ENCODE measurements around the gene YPEL3.

YPEL3 gene

DNA sequence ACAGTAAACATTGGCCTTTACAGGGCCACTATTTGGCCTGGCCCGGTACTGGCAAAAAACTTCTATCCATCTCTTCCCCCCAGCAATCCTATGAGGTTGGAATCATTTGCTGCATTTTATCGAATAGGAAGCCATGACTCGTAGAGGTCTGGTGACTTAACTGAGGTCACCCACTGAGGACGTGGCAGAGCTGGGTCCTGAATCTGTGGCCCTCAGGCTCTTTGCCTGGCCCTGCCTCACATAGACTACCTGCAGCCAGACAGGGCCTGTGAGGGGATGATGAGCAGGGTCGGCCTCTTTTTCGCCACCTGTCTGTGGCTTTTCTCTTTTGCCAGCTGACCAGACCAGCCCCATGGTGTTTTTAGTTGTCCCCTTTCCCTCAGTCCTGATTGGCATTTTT, 18.4 kb downstream of the YPEL3 start:
- H3K27me3 ChIP-seq (replicated peaks; ENCODE audit: control insufficient read depth, insufficient read depth, low read length): no peaks in the 10 kb centered on the region
- H3K4me3 ChIP-seq (ENCODE audit: low read length): peak overlapping the region; percentile 96
- H3K9me3 ChIP-seq (ENCODE audit: control insufficient read depth, low read length): no peaks in the 10 kb centered on the region
- peak overlapping the region; percentile 96 for H3K9ac ChIP-seq (ENCODE audit: low read length)
- H3K36me3 ChIP-seq (ENCODE audit: control insufficient read depth, insufficient read depth, low read length, severe bottlenecking): peaks cover 45% of the 10 kb centered on the region
- no peak for DNase-seq (ENCODE audit: low read depth)
- peaks cover 26% of the 10 kb centered on the region for H3K4me1 ChIP-seq (ENCODE audit: control insufficient read depth, insufficient read depth, low read length)

DNA sequence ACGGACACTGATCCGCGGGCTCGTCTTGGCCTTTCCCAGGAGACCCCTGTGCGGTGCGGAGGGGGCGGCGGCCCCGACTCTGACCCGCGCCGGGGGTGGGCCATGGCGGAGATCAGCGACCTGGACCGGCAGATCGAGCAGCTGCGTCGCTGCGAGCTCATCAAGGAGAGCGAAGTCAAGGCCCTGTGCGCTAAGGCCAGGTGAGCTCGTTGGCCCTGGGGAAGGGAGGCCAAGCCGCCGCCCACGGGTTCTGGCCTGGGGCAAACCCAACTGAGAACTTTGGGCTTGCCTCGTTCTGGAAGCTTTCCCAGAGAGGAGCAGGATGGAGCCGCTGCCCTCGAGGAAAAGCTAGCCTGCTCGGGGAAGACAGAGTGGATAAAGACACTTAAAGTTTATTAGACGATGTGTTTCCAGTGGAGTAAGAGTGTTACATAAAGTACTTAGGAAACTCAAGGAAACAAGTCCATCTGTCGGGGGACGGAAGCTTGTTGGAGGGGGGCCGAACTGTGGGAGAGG, 19.7 kb downstream of the YPEL3 start:
- DNase-seq (ENCODE audit: low read depth): peak; percentile 57
- peaks cover 26% of the 10 kb centered on the region for H3K4me1 ChIP-seq (ENCODE audit: control insufficient read depth, insufficient read depth, low read length)
- no peaks in the 10 kb centered on the region for H3K9me3 ChIP-seq (ENCODE audit: control insufficient read depth, low read length)
- H3K27me3 ChIP-seq (replicated peaks; ENCODE audit: control insufficient read depth, insufficient read depth, low read length): no peaks in the 10 kb centered on the region
- H3K9ac ChIP-seq (ENCODE audit: low read length): peak overlapping the region; percentile 96
- peak overlapping the region; percentile 96 for H3K4me3 ChIP-seq (ENCODE audit: low read length)
- peaks cover 48% of the 10 kb centered on the region for H3K36me3 ChIP-seq (ENCODE audit: control insufficient read depth, insufficient read depth, low read length, severe bottlenecking)

DNA sequence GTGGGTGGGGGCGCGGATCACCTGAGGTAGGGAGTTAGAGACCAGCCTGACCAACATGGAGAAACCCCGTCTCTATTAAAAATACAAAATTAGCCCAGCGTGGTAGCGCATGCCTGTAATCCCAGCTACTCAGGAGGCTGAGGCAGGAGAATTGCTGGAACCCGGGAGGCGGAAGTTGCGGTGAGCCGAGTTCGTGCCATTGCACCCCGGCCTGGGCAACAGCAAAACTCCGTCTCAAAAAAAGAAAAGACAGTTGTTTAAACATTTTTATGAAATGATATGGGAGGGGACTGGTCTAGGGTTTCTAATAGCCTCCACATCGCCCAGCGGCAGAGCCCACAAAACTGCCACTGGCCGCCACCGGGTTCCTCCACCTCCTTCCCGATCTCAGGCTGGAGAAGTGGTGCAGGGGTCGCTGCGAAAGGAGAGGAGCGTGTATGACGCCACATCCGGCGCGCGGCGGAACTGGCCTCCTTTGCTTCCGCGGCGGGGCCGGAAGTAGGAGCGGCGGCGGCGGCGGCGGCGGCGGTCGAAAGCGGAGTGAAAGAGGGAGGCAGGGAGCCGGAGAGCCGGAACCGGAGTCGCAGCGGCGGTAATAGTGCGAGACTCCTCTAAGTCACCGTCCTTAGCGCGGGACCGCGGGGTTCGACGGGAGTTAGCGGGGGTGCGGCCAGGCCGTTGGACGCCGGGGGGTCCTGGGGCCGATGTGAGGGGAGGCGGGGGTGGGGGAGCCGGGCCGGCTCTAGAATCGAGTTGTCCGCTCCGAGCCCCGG, 20.3 kb downstream of the YPEL3 start, which contains the start of gene PPP4C:
PPP4C (plus strand) TSS at position 492 of the 773 bp plus-strand sequence. CDS start 384 bp downstream, outside the sequence.
- peak; percentile 97 for DNase-seq (ENCODE audit: low read depth)
- Histone ChIP-seq H3K36me3 (ENCODE audit: control insufficient read depth, insufficient read depth, low read length, severe bottlenecking) (peaks cover 48% of the 10 kb centered on the region), H3K4me1 (ENCODE audit: control insufficient read depth, insufficient read depth, low read length) (peaks cover 31% of the 10 kb centered on the region), H3K9me3 (ENCODE audit: control insufficient read depth, low read length) (no peaks in the 10 kb centered on the region), H3K4me3 (ENCODE audit: low read length) (peak within 1 kb of the TSS; percentile 96), H3K27me3 (replicated peaks; ENCODE audit: control insufficient read depth, insufficient read depth, low read length) (no peaks in the 10 kb centered on the region), H3K9ac (ENCODE audit: low read length) (peak within 1 kb of the TSS; percentile 96)

DNA sequence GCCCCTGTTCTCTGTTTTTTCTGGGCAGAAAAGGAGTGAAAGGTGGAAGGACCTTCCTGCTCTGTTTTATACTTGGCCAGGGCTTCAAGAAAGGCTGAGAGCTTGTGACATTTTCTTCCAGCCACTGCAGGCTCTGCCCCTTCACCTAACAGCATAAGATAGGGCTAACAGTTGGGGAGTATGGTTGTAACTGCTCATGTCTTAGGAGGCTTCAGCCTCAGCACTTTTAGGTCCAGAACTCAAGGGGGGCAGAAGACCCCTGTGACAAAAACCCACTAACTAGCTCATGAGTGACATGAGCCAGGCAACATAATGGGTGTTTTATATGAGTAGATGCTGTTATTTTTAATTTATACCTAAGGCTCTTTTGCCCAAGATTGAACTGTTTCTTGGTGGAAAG, 25.5 kb downstream of the YPEL3 start:
- Histone ChIP-seq H3K27me3 (replicated peaks; ENCODE audit: control insufficient read depth, insufficient read depth, low read length) (no peaks in the 10 kb centered on the region), H3K4me1 (ENCODE audit: control insufficient read depth, insufficient read depth, low read length) (peaks cover 49% of the 10 kb centered on the region), H3K36me3 (ENCODE audit: control insufficient read depth, insufficient read depth, low read length, severe bottlenecking) (peaks cover 72% of the 10 kb centered on the region), H3K4me3 (ENCODE audit: low read length) (peak overlapping the region; percentile 99), H3K9me3 (ENCODE audit: control insufficient read depth, low read length) (no peaks in the 10 kb centered on the region), H3K9ac (ENCODE audit: low read length) (peak overlapping the region; percentile 100)
- no peak for DNase-seq (ENCODE audit: low read depth)

DNA sequence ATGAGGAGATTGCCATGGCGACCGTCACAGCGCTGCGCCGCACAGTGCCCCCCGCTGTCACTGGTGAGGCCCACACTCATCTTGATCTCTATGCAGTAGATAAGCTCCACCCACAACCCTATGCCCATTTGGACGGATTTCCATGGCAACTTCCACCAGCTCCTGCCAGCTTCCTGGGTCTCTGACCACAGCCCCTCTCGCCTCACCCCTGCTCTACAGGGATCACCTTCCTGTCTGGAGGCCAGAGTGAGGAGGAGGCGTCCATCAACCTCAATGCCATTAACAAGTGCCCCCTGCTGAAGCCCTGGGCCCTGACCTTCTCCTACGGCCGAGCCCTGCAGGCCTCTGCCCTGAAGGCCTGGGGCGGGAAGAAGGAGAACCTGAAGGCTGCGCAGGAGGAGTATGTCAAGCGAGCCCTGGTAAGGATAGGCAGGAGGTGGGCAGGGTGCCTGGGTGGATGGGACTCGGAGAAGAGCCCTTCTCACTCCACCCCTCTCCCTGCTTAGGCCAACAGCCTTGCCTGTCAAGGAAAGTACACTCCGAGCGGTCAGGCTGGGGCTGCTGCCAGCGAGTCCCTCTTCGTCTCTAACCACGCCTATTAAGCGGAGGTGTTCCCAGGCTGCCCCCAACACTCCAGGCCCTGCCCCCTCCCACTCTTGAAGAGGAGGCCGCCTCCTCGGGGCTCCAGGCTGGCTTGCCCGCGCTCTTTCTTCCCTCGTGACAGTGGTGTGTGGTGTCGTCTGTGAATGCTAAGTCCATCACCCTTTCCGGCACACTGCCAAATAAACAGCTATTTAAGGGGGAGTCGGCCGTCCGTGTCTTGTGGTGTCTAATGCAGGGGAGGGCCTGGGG, 26.2 kb downstream of the YPEL3 start:
- peak overlapping the region; percentile 100 for H3K9ac ChIP-seq (ENCODE audit: low read length)
- peaks cover 72% of the 10 kb centered on the region for H3K36me3 ChIP-seq (ENCODE audit: control insufficient read depth, insufficient read depth, low read length, severe bottlenecking)
- peak overlapping the region; percentile 99 for H3K4me3 ChIP-seq (ENCODE audit: low read length)
- H3K9me3 ChIP-seq (ENCODE audit: control insufficient read depth, low read length): no peaks in the 10 kb centered on the region
- H3K4me1 ChIP-seq (ENCODE audit: control insufficient read depth, insufficient read depth, low read length): peaks cover 44% of the 10 kb centered on the region
- DNase-seq (ENCODE audit: low read depth): no peak
- H3K27me3 ChIP-seq (replicated peaks; ENCODE audit: control insufficient read depth, insufficient read depth, low read length): no peaks in the 10 kb centered on the region

DNA sequence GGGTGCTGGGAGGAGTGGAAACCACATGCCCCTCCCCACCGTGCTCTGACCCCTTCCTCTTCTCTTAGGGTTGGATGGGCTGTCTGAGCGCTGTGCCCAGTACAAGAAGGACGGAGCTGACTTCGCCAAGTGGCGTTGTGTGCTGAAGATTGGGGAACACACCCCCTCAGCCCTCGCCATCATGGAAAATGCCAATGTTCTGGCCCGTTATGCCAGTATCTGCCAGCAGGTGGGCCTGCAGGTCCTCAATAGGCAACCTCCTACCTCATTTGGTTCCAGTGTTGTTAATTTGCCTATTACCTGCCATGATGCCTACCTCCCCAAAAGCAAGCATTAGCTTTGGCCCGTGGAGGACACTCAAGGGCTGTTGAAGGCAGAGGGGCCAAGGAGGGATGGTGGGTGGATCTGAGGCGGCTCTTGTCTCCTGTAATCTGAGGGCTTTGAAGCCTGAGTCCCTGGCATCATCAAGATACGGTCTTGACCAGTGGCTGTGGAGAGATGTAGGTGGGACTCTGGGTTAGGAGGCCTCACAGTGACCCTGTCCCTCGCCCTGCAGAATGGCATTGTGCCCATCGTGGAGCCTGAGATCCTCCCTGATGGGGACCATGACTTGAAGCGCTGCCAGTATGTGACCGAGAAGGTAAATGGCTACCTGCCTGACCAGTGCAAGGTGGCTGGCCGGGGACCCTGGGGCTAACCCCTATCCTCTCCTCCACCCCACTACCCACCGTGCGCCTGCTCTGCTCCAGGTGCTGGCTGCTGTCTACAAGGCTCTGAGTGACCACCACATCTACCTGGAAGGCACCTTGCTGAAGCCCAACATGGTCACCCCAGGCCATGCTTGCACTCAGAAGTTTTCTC, 27.0 kb downstream of the YPEL3 start:
- Histone ChIP-seq H3K4me1 (ENCODE audit: control insufficient read depth, insufficient read depth, low read length) (peaks cover 43% of the 10 kb centered on the region), H3K4me3 (ENCODE audit: low read length) (peak overlapping the region; percentile 99), H3K36me3 (ENCODE audit: control insufficient read depth, insufficient read depth, low read length, severe bottlenecking) (peaks cover 72% of the 10 kb centered on the region), H3K27me3 (replicated peaks; ENCODE audit: control insufficient read depth, insufficient read depth, low read length) (no peaks in the 10 kb centered on the region), H3K9ac (ENCODE audit: low read length) (peak overlapping the region; percentile 100), H3K9me3 (ENCODE audit: control insufficient read depth, low read length) (no peaks in the 10 kb centered on the region)
- DNase-seq (ENCODE audit: low read depth): peak; percentile 58

DNA sequence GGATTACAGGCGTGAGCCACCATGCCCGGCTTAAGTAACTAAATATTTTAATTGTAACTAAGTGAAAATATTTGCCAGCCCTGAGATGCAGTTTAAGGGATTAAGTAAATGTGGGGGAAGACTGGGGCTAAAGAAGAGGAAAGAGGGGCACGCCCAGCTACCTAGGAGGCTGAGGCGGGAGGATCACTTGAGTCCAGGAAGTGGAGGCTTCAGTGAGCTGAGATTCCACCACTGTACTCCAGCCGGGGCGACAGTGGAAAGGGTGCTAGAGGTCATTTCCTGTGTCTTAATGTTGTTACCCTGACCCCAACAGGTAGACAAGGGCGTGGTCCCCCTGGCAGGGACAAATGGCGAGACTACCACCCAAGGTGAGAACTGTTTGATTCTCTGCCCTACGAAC, 27.7 kb downstream of the YPEL3 start:
- Histone ChIP-seq H3K9ac (ENCODE audit: low read length) (peak overlapping the region; percentile 100), H3K27me3 (replicated peaks; ENCODE audit: control insufficient read depth, insufficient read depth, low read length) (no peaks in the 10 kb centered on the region), H3K4me1 (ENCODE audit: control insufficient read depth, insufficient read depth, low read length) (peaks cover 50% of the 10 kb centered on the region), H3K9me3 (ENCODE audit: control insufficient read depth, low read length) (no peaks in the 10 kb centered on the region), H3K4me3 (ENCODE audit: low read length) (peak overlapping the region; percentile 99), H3K36me3 (ENCODE audit: control insufficient read depth, insufficient read depth, low read length, severe bottlenecking) (peaks cover 72% of the 10 kb centered on the region)
- no peak for DNase-seq (ENCODE audit: low read depth)

DNA sequence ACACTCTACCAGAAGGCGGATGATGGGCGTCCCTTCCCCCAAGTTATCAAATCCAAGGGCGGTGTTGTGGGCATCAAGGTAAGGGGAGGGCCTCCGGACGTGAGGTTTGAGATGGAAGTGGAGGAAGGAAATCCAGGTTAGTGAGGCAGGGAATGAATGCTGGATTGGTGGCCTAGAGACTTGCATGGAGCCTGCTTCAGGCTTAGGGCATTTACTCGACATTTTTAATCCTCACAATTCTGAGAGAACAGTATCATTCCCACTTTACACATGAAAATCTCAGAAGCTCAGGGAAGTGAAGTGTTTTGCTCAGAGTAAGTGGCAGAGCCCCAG, 28.5 kb downstream of the YPEL3 start:
- Histone ChIP-seq H3K36me3 (ENCODE audit: control insufficient read depth, insufficient read depth, low read length, severe bottlenecking) (peaks cover 64% of the 10 kb centered on the region), H3K9ac (ENCODE audit: low read length) (peak overlapping the region; percentile 100), H3K9me3 (ENCODE audit: control insufficient read depth, low read length) (no peaks in the 10 kb centered on the region), H3K4me1 (ENCODE audit: control insufficient read depth, insufficient read depth, low read length) (peaks cover 54% of the 10 kb centered on the region), H3K4me3 (ENCODE audit: low read length) (peak overlapping the region; percentile 99), H3K27me3 (replicated peaks; ENCODE audit: control insufficient read depth, insufficient read depth, low read length) (no peaks in the 10 kb centered on the region)
- DNase-seq (ENCODE audit: low read depth): no peak

DNA sequence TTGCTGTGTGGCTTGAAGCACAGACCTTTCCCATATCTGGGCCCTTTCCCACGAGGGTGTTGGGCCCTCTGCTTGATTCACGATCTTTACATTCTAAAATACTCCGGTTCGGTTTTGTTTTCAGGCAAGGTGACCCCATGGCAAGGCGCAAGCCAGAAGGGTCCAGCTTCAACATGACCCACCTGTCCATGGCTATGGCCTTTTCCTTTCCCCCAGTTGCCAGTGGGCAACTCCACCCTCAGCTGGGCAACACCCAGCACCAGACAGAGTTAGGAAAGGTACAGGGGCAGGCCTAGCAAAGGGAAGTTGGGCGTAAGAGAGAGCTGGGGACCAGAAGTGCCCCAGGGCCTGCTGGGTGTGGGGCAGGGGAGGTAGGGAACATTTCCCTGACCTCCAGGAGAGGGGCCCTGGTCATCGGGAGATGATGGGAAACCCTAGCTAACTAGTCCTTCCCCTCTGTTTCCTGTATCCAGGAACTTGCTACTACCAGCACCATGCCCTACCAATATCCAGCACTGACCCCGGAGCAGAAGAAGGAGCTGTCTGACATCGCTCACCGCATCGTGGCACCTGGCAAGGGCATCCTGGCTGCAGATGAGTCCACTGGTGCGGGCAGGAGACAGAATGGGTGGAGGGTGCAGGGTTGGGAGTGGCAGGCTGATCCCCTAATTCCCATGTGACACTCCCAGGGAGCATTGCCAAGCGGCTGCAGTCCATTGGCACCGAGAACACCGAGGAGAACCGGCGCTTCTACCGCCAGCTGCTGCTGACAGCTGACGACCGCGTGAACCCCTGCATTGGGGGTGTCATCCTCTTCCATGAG, 29.0 kb downstream of the YPEL3 start:
- Histone ChIP-seq H3K36me3 (ENCODE audit: control insufficient read depth, insufficient read depth, low read length, severe bottlenecking) (peaks cover 59% of the 10 kb centered on the region), H3K4me1 (ENCODE audit: control insufficient read depth, insufficient read depth, low read length) (peaks cover 54% of the 10 kb centered on the region), H3K9me3 (ENCODE audit: control insufficient read depth, low read length) (no peaks in the 10 kb centered on the region), H3K4me3 (ENCODE audit: low read length) (peak overlapping the region; percentile 99), H3K27me3 (replicated peaks; ENCODE audit: control insufficient read depth, insufficient read depth, low read length) (no peaks in the 10 kb centered on the region), H3K9ac (ENCODE audit: low read length) (peak overlapping the region; percentile 100)
- no peak for DNase-seq (ENCODE audit: low read depth)

Measured in adipocyte (in vitro differentiated cells).